Right forelimb (tissue), 1 donor: ENCODE results near the gene ABCC1.
A peak's percentile ranks its signal among the peaks of the same experiment; 100 is the strongest.
"Not testable (repeated sequence)": the region's sequence is repeated elsewhere in the genome, so short reads cannot be mapped to it uniquely, and the experiment has no call there.

Experiments
- DNase-seq: peaks from one replicate; pipeline ENCODE4 v3.0.0-alpha.2; 2018

Gene ABCC1

DNA sequence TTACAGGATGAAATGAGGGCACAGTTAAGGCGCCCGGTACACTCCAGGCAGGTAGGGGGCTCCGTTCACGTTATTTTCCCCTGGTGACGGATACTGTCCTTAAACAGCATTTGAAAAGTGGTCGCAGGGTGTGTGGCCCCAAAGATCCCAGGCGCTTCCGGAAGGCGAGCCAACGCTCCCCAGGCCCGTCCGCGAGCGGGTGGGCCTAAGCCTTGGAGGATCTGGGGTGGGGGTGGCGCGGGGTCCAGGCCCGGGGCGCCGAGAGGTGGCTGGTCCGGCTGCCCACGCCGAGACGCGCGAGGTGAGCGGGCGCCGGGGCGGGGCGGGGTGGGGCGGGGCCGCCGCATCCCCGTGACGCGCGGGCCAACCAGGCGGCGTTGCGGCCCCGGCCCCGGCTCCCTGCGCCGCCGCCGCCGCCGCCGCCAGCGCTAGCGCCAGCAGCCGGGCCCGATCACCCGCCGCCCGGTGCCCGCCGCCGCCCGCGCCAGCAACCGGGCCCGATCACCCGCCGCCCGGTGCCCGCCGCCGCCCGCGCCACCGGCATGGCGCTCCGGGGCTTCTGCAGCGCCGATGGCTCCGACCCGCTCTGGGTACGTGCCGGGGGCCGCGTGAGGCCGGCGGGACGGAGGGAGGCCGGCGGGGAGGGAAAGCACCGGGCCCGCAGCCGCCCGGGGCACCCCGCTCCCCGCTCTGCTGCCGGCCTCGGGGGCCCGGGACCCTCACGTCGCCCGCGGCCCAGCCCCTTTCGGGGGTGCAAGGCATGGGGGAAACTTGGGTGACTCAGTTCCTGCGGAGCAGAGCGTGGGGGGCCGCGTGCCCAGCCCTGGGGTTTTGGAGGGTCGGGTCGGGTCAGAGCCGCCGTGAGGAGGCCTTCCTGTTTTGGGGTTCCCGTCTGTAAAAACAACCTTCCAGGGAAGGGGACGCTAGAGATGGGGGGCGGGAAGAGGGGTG is at the start of gene ABCC1:
Gene ABCC1, plus strand, starts transcription at position 407 of the 951 bp plus-strand sequence. Its CDS starts 136 bp downstream, at position 543.
- peak; percentile 56 for DNase-seq

DNA sequence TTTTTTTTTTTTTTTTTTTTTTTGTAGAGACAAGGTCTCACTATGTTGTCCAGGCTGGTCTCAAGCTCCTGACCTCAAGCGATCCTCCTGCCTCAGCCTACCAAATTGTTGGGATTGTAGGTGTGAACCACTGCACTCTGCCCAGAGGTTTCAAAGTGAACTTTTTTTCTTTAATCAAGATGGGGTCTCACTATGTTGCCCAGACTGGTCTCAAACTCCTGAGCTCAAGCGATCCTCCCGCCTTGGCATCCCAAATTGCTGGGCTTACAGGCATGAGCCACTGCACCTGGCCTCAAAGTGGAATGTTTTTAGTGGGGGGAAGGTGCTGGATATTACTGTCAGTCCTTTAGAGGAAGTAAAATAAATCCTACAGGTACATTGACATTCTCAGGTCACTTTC is 49.1 kb upstream of the ABCC1 start:
- no peak for DNase-seq

GRCh38 chr16:15900901-15901500 is 48.4 kb upstream of the ABCC1 start:
- DNase-seq, result no peak

DNA sequence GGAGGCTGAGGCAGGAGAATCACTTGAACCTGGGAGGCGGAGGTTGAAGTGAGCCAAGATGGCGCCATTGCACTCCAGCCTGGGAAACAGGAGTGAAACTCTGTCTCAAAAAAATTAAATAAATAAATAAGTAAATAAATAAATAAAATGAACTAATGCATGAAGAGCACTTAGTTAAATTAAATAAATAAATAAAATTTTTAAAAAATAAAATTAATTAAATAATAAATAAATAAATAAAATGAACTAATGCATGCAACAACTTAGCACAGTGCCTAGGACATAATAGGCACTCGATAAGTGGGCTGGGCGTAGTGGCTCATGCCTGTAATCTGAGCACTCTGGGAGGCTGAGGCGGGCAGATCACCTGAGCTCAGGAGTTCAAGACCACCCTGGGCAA is 45.5 kb upstream of the ABCC1 start:
- DNase-seq, result no peak

- no peak for DNase-seq
Observed at GRCh38 chr16:15906439-15906838, 43.0 kb upstream of the ABCC1 start.

DNA sequence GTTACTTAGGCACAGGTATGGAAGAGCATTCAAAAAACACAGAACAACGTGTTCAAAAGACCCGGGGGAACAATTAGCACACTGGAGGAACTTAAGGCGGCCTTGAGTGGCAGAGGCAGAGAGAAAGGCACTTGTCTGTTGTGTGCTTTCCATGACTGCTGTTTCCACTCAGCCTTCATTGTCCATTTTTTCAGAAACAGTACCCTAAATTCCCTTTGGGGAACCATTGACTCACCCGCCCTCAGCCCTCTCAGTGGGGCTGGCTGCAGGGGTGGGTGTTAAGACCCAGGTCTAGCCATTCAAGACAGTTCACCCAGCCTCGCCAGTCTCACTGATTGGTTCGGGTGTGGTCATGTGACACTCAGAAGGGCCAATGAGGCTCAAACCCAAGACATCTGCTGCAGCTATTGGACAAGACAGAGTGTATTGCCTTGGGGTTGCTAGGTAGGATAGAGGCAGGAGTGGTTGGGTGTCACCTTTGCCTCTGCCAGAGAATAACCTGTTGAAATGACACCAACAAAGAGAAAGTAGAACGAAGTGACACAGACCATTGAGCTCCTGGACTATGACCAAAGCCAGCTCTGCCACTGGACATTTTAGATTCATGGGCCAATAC is 41.4 kb upstream of the ABCC1 start:
- DNase-seq, result no peak

DNA sequence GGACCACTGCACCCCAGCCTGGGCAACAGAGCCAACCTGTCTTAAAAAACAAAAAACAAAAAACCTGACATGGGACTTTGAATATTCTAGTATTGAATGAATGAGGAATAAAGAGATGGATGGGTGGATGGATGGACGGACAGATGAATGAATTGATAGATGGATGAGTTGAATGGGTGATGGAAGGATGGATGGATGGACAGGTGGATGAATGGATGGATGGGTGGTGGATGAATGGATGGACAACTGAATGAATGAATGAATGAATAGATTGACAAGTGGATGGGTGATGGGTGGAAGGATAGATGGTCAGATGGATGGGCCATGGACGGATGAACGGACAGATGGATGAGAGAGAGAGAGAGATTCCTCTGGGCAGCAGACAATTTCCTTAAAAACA is 38.2 kb upstream of the ABCC1 start:
- DNase-seq, result no peak

- no peak for DNase-seq
Observed at GRCh38 chr16:15913046-15913698, 36.2 kb upstream of the ABCC1 start.

- no peak for DNase-seq
Observed at GRCh38 chr16:15915555-15916081, 33.8 kb upstream of the ABCC1 start.

DNA sequence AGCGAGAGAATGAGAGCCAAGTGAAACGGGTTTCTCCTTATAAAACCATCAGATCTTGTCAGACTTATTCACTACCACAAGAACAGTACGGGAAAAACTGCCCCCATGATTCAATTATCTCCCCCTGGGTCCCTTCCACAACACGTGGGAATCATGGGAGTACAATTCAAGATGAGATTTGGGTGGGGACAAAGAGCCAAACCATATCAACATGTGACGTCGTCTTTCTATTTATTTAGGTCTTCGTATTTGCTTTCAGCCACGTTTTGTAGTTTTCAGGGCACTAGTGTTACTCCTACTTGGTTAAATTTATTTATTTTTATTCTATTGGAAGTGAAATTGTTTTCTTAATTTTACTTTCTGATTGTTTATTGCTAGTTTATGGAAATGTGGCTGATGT is 33.1 kb upstream of the ABCC1 start:
- no peak for DNase-seq

DNA sequence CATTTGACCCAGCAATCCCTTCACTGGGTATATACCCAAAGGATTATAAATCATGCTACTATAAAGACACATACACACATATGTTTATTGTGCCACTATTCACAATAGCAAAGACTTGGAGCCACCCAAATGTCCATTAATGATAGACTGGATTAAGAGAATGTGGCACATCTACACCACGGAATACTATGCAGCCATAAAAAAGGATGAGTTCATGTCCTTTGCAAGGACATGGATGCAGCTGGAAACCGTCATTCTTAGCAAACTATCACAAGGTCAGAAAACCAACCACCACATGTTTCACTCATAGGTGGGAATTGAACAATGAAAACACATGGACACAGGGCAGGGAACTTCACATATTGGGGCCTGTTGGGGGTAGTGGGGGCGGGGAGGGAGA is 31.1 kb upstream of the ABCC1 start:
- not testable (repeated sequence) for DNase-seq

GRCh38 chr16:15919331-15919730 is 30.1 kb upstream of the ABCC1 start:
- no peak for DNase-seq

DNA sequence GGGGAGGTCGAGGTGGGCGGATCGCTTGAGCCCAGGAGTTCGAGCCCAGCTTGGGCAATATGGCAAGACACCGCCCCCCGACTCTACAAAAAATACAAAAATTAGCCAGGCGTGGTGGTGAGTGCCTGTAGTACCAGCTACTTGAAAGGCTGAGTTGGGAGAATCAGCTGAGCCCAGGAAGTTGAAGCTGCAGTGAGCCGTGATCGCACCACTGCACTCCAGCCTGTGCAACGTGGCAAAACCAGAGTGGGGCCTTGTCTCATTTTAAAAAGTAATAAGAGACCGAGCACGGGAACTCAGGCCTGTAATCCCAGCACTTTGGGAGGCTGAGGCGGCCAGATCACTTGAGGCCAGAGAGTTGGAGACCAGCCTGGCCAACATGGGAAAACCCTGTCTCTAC is 24.4 kb upstream of the ABCC1 start:
- DNase-seq, result no peak

DNA sequence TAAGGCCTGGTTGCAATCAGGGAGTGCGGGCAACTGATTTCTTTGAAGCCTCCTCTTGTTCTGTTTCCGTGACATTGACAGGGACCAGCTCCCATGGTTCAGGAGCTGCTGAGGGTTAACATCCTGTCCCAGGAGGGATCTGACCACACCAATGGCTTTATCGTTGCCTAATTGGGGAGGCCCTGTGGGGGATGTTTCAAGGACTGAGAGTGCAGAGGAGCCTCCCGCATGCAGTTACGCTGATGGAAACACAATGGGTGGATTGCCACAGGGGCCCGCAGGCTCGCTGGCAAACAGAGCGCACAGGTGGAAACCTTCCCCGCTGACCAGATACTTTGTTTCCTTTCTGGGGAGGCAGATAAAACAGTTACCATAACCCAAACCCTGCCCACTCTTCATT is 23.8 kb upstream of the ABCC1 start:
- DNase-seq, result no peak

DNA sequence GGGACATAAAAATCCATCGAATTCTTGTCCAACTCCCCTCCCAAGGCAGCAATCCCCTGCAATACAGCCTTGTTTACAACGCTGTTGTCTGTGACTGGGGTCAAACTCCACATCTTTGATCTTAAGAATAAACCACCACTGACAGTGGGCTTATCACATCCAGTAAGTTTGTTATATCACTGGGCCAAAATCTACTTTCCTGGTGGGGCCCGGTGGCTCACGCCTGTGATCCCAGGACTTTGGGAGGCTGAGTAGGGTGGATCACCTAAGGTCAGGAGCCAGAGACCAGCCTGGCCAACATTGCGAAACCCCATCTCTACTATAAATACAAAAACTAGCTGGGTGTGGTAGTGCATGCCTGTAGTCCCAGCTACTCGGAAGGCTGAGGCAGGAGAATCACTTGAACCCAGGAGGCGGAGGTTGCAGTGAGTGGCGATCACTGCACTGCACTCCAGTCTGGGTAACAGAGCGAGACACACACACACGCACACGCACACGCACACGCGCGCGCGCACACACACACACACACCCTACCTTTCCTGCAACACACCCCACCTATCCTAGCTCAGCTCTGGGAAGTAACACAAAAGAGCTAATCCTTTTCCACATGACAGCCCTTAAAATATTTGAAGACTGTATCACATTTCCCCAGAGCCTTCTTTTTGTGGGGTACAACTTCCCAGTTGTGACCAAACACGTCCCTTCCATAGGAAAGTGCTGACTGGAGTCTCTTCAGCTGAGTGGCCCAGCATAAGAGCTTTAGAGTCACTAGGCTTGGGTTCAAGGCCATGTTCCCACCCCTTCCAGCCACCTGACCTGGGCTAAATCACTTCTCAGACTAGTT is 20.9 kb upstream of the ABCC1 start:
- no peak for DNase-seq

DNA sequence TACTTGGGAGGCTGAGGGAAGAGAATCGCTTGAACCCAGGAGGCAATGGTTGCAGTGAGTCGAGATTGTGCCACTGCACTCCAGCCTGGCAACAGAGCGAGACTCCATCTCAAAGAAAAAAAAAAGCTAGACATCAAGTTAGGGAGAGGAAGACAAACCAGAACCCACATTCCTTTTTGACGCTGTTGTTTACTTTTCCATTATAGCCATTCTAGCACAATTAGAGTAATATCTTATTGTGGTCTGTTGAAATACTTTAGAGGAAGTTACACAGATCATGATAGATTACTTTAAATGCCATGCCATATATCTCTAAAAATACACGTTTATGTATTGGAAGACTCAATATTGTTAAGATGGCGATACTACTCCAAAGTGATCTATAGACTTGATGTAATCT is 16.5 kb upstream of the ABCC1 start:
- DNase-seq, result no peak

- DNase-seq, result no peak
Observed at GRCh38 chr16:15933781-15934180, 15.6 kb upstream of the ABCC1 start.

- no peak for DNase-seq
Observed at GRCh38 chr16:15934991-15935390, 14.4 kb upstream of the ABCC1 start.

DNA sequence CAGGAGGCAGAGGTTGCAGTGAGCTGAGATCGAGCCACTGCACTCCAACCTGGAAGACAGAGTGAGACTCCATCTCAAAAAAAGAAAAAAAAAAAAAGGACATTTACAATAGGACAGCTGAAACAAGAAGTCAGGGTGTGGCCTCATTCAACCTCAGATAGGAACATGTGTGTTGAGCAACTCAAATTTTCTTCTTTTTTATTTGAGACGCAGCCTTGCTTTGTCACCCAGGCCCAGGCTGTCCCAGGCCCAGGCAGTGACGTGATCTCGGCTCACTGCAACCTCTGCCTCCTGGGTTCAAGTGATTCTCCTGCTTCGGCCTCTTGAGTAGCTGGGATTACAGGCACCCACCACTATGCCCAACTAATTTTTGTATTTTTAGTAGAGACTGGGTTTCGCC is 12.6 kb upstream of the ABCC1 start:
- not testable (repeated sequence) for DNase-seq

- DNase-seq, result no peak
Observed at GRCh38 chr16:15942931-15943690, 6.3 kb upstream of the ABCC1 start.
